Smooth muscle cell of the brain vasculature (primary cell): ENCODE measurements around the gene MELK.

Experiments
- DNase-seq: peaks from one replicate; pipeline ENCODE4 v3.0.0-alpha.2; 2012; ENCODE audit warnings: low read depth, low spot score

Gene MELK

GRCh38 chr9:36584620-36585460 is 12.1 kb downstream of the MELK start:
- DNase-seq, result no peak

GRCh38 chr9:36590231-36590630 is 17.5 kb downstream of the MELK start:
- DNase-seq, result no peak

GRCh38 chr9:36592801-36593583 is 20.3 kb downstream of the MELK start:
- no peak for DNase-seq

GRCh38 chr9:36594213-36594612 is 21.5 kb downstream of the MELK start:
- no peak for DNase-seq

GRCh38 chr9:36597412-36598178 is 24.9 kb downstream of the MELK start:
- no peak for DNase-seq

- no peak for DNase-seq
These were observed 25.6 kb downstream of the MELK start for GRCh38 chr9:36598273-36598672.

GRCh38 chr9:36603006-36603405 is 30.3 kb downstream of the MELK start:
- DNase-seq, result no peak

GRCh38 chr9:36609306-36609705 is 36.6 kb downstream of the MELK start:
- no peak for DNase-seq

GRCh38 chr9:36622121-36622520 is 49.4 kb downstream of the MELK start:
- no peak for DNase-seq

- no peak for DNase-seq
These were observed 50.6 kb downstream of the MELK start for GRCh38 chr9:36623280-36623679.

- no peak for DNase-seq
These were observed 52.4 kb downstream of the MELK start for GRCh38 chr9:36625006-36625615.

- no peak for DNase-seq
These were observed 60.2 kb downstream of the MELK start for GRCh38 chr9:36632892-36633291.

GRCh38 chr9:36637491-36638270 is 65.0 kb downstream of the MELK start:
- DNase-seq, result no peak

- no peak for DNase-seq
These were observed 68.2 kb downstream of the MELK start for GRCh38 chr9:36640771-36641381.

GRCh38 chr9:36642817-36643216 is 70.1 kb downstream of the MELK start:
- DNase-seq, result no peak

GRCh38 chr9:36656842-36657241 is 84.1 kb downstream of the MELK start:
- DNase-seq, result no peak

GRCh38 chr9:36659500-36659899 is 86.8 kb downstream of the MELK start:
- DNase-seq, result no peak

- DNase-seq, result no peak
These were observed 92.1 kb downstream of the MELK start for GRCh38 chr9:36664806-36665205.

GRCh38 chr9:36665387-36665786 is 92.7 kb downstream of the MELK start:
- no peak for DNase-seq

- no peak for DNase-seq
These were observed 93.3 kb downstream of the MELK start for GRCh38 chr9:36665921-36666431.
